HG03457 (cell line): ENCODE results near the gene SLC7A5.

Experiments
- ATAC-seq: cut with Tn5 transposase; IDR thresholded peaks from one replicate; pipeline ENCODE4 v1.9.1; 2021; ENCODE audit warnings: moderate number of reproducible peaks; ENCODE audit not compliant: unreplicated experiment

The SLC7A5 gene

GRCh38 chr16:87846705-87847466 lies 22.4 kb downstream of the SLC7A5 start:
- no peak for ATAC-seq

- ATAC-seq, result no peak
These were observed 23.3 kb downstream of the SLC7A5 start for GRCh38 chr16:87845807-87846619.

GRCh38 chr16:87845213-87845612 lies 24.1 kb downstream of the SLC7A5 start:
- no peak for ATAC-seq

GRCh38 chr16:87844809-87845208 lies 24.5 kb downstream of the SLC7A5 start:
- ATAC-seq, result no peak

- no peak for ATAC-seq
These were observed 25.1 kb downstream of the SLC7A5 start for GRCh38 chr16:87844120-87844733.

- no peak for ATAC-seq
These were observed 25.6 kb downstream of the SLC7A5 start for GRCh38 chr16:87843678-87844105.

DNA sequence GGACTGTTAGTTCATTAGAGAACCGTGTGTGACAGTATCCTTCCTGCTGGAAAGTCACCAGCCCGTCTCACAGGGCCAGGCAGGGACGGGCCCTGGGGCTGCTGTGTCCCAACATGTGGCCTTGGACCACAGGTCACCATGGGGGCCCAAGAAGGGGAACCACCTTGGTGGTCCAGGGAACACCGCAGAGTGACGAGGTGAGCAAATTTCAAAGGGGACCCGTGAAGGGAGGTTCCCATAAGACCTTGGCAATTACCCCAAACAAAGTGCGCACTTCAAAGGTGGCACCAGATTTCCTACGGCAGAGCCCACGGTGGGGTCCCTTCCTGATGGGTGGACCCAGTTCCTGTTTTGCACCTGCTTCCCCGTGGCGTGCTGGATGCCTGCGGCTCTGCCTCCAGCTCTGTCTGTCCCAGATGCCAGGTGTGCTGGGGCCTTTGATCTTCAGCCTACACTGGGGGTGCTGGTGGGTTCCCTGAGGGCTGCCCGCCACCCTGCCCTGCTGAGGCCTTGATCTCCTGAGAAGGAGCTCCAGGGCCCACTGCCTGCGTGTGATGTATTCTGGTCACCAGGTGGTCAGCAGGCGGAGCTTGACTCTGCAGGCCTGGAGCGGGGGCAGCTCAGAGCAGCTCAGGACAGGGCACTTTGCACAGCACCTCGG lies 27.0 kb downstream of the SLC7A5 start:
- no peak for ATAC-seq

GRCh38 chr16:87841340-87842208 lies 27.7 kb downstream of the SLC7A5 start:
- ATAC-seq, result no peak

GRCh38 chr16:87840271-87840978 lies 28.9 kb downstream of the SLC7A5 start:
- no peak for ATAC-seq

DNA sequence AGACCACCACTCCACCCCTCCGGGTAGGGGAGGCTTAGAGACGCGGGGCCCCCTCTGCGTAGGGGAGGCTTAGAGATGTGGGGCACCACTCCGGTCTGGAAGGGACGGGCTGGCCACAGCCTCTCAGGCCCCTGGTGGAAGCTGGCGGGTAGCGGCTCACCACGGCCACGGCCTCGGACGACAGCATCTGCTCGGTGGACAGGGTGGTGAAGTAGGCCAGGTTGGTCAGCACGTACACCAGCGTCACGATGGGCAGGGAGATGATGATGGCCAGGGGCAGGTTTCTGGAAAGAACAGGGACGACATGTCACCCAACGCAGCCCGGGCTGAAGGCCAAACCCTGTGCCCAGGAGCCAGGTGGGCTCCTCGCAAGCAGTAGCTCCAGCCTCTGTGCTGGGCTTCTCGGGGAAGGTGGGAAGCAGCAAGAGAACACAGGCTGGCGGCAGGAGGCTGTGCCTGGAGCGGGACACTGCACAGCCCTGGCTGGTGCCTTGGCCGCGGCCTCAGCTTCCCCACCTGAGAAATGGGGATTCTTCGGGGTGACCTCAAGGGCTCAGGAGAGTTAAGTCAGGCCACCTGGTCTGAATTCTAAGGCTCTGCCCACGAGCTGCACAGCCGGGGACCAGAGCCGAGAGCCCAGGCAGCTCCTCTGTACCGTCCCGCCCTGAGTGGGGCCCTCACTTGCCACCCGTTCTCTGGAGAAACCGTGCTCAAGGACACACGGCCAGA lies 29.6 kb downstream of the SLC7A5 start:
- ATAC-seq, result no peak

GRCh38 chr16:87838643-87839541 lies 30.4 kb downstream of the SLC7A5 start:
- ATAC-seq, result no peak

DNA sequence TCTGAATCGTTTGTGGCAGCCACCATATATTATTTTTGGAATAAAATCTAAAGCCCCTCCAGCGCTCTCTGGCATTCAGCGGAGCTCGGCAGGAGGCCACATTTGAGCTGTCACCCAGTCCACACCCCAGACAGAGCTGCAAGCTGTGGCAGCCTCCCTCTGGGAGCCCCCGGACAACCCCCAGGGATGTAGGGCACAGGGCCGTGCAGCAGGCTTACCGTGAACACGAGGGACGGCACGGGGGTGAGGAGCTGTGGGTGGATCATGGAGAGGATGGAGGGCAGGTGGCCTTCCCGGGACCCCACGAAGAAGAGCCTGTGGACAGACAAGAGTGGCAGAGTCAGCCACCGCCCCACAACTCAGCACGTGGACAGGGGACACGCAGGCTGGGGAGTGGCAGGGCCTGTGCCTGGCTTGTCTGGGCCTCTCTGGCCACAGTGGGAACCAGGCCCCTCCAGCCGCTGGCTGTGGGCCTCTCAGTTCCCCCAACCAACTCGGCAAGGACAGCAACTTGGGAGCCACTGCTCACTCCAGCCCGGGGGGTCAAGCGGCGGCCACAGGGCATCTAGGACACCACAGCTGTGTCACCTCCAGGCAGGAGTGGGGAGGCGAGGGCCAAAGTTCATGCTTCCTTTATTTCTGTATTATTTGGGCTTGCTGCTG lies 31.5 kb downstream of the SLC7A5 start:
- ATAC-seq, result no peak

- ATAC-seq, result no peak
These were observed 32.3 kb downstream of the SLC7A5 start for GRCh38 chr16:87836844-87837581.

DNA sequence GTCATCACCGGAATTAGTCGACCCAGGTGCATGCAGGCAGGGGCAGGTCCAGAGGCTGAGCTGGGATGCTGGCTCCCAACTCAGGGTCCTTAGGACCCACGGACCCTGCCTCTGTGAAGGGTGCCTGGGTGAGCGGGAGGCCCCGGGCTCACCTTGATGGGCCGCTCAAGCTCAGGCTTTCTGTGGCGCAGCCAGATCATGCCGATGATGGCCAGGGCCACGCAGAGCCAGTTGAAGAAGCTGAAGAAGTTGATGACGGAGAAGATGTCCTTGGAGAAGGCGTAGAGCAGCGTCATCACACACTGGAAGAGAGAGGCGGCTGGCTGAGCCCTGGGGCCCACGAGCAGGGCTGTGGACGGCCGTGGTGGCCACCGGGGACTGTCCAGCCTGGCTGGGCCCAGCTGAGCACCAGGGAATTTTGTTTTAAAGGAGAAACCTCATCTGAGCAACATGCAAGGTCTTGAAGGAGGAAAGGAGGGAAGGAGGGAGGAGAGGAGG lies 32.9 kb downstream of the SLC7A5 start:
- ATAC-seq, result no peak

GRCh38 chr16:87835882-87836331 lies 33.4 kb downstream of the SLC7A5 start:
- ATAC-seq, result no peak

GRCh38 chr16:87834668-87835473 lies 34.4 kb downstream of the SLC7A5 start:
- ATAC-seq, result no peak
